Fibroblast of lung (primary cell): ENCODE measurements around the gene C1QTNF7.

Source experiments
- EZH2 ChIP-seq: IDR thresholded peaks from 2 replicates; pipeline ENCODE4 v1.5.1; 2012; ENCODE audit warnings: low read length, control low read depth, mild to moderate bottlenecking; ENCODE audit errors: missing control alignments
- TF ChIP-seq, protein P1 (sequence below), 2 donors: IDR thresholded peaks in 1 of 2; conservative IDR thresholded peaks in 1 of 2; 1 replicate in 1 of 2; 2 replicates in 1 of 2; pipeline ENCODE4 v1.5.1; 2011 to 2012; ENCODE audit warnings: low read length in 2 of 2, control low read depth in 1 of 2, inconsistent platforms in 1 of 2, low read depth in 1 of 2, mild to moderate bottlenecking in 1 of 2

- TF ChIP-seq, protein P1, sequence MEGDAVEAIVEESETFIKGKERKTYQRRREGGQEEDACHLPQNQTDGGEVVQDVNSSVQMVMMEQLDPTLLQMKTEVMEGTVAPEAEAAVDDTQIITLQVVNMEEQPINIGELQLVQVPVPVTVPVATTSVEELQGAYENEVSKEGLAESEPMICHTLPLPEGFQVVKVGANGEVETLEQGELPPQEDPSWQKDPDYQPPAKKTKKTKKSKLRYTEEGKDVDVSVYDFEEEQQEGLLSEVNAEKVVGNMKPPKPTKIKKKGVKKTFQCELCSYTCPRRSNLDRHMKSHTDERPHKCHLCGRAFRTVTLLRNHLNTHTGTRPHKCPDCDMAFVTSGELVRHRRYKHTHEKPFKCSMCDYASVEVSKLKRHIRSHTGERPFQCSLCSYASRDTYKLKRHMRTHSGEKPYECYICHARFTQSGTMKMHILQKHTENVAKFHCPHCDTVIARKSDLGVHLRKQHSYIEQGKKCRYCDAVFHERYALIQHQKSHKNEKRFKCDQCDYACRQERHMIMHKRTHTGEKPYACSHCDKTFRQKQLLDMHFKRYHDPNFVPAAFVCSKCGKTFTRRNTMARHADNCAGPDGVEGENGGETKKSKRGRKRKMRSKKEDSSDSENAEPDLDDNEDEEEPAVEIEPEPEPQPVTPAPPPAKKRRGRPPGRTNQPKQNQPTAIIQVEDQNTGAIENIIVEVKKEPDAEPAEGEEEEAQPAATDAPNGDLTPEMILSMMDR (conservative IDR thresholded peaks at IDR 0.05 in 1 of 2, IDR thresholded peaks at IDR 0.05 in 1 of 2; ENCODE audit: low read depth in 1 of 2, low read length in 2 of 2): no peak
- TF ChIP-seq EZH2: no peak
These were observed 6.3 kb downstream of the C1QTNF7 start for GRCh38 chr4:15434091-15434490.
